DOHH2 (cell line): ENCODE data around the gene IFNA8.

Source experiments
- CTCF ChIP-seq: fragments of 200-600 bp; sonication (generic); IDR thresholded peaks from one replicate; pipeline ENCODE4 v1.5.1; 2014; ENCODE audit warnings: antibody characterized with exemption, mild to moderate bottlenecking, low read depth, low read length; ENCODE audit not compliant: poor library complexity, severe bottlenecking
- EZH2phosphoT487 ChIP-seq: fragments of 200-600 bp; sonication (generic); IDR thresholded peaks from 2 replicates; pipeline ENCODE4 v1.6.1; 2017; ENCODE audit warnings: borderline replicate concordance, mild to moderate bottlenecking, antibody characterized with exemption, low read length, moderate library complexity, mixed read lengths

- TF ChIP-seq EZH2phosphoT487 (no peak), CTCF (no peak)
Measured at GRCh38 chr9:21432672-21433425, 23.9 kb downstream of the IFNA8 start.
